ENCODE measurements around the gene HOXB13.

DNA sequence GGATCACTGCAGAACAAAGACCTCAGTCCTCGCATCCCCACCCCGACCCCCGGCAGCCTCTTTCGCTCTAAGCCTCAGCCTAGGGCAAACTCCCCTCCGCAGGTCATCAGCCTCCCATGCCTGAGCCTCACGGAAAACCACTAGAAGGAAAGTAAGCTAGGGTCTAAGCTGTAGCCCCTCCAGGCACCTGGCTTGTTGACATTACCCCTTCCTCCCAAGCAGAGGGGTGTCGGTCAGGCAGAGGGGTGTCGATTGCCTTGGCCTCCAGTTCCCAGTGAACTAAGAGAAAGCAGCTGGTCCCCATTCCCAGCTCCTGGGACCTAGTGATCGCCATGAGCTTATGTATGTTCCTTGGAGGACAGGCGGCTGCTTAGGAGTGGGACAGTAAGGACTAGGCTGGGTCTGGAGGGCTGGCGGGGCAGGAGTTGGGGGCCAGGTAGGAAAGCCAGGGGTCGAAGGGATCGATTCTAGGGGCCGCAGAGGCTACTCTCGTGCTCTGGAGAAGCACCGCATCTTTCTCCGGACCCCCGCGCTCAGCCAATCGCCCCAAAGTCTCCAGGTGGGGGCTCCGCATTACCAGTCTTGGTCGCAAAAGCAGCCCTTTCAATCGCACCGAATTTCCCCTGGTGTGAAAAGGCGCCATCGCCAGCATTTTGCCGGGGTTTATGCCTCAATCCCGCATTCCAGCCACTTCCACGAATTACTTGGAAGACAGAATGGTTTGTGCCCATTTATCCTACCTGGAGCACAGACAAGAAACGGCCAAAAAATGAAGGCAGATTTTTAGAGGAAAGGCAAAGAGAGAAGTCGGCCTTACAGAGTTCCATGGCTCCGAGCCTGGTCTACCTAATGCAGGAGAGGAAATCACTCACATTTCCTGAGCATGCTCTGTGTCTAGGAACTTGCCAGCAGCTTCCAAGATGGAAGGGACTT lies 21.3 kb upstream of the HOXB13 start:
- TF ChIP-seq, protein P1, sequence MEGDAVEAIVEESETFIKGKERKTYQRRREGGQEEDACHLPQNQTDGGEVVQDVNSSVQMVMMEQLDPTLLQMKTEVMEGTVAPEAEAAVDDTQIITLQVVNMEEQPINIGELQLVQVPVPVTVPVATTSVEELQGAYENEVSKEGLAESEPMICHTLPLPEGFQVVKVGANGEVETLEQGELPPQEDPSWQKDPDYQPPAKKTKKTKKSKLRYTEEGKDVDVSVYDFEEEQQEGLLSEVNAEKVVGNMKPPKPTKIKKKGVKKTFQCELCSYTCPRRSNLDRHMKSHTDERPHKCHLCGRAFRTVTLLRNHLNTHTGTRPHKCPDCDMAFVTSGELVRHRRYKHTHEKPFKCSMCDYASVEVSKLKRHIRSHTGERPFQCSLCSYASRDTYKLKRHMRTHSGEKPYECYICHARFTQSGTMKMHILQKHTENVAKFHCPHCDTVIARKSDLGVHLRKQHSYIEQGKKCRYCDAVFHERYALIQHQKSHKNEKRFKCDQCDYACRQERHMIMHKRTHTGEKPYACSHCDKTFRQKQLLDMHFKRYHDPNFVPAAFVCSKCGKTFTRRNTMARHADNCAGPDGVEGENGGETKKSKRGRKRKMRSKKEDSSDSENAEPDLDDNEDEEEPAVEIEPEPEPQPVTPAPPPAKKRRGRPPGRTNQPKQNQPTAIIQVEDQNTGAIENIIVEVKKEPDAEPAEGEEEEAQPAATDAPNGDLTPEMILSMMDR (IDR thresholded peaks at IDR 0.05), result no peak
- no peak for TF ChIP-seq POLR2A (IDR thresholded peaks at IDR 0.05)
